K562 (cell line): ENCODE measurements around the gene INTS13.

ENCODE experiments used
- CEBPZ ChIP-seq: fragments of 150-350 bp; IDR thresholded peaks from 2 replicates; pipeline ENCODE4 v1.6.1; 2014; ENCODE audit warnings: low read depth, mild to moderate bottlenecking, low read length, borderline replicate concordance
- NR2C2 ChIP-seq, 2 experiments: fragments of 200-800 bp in 1 of 2; sonication (Bioruptor generic) in 1 of 2; sonication (generic) in 1 of 2; formaldehyde crosslinking in 1 of 2; IDR thresholded peaks; 2 replicates each; pipeline versions ENCODE4 v1.6.1 to v1.8.0; 2016 to 2022; ENCODE audit warnings: mild to moderate bottlenecking in 1 of 2, missing compliant biosample characterization in 1 of 2, missing genetic modification characterization in 1 of 2, missing genetic modification reagents in 1 of 2
- POLR2A ChIP-seq: fragments of 450-650 bp; conservative IDR thresholded peaks from 2 replicates; pipeline ENCODE4 v1.6.1; 2016
- ZBTB34 ChIP-seq: fragments of 250-450 bp; sonication (Bioruptor Pico); IDR thresholded peaks from 2 replicates; pipeline ENCODE4 v1.8.0; 2021; ENCODE audit warnings: mild to moderate bottlenecking, moderate library complexity

GRCh38 chr12:26895672-26896071 lies 42.1 kb downstream of the INTS13 start:
- TF ChIP-seq NR2C2 (CRISPR knock-in tag; IDR thresholded peaks at IDR 0.05) (no peak), NR2C2 (tag; IDR thresholded peaks at IDR 0.05) (no peak), CEBPZ (no peak), ZBTB34 (no peak), POLR2A (no peak)
